ENCODE results near the gene TMEM238.

The TMEM238 gene

DNA sequence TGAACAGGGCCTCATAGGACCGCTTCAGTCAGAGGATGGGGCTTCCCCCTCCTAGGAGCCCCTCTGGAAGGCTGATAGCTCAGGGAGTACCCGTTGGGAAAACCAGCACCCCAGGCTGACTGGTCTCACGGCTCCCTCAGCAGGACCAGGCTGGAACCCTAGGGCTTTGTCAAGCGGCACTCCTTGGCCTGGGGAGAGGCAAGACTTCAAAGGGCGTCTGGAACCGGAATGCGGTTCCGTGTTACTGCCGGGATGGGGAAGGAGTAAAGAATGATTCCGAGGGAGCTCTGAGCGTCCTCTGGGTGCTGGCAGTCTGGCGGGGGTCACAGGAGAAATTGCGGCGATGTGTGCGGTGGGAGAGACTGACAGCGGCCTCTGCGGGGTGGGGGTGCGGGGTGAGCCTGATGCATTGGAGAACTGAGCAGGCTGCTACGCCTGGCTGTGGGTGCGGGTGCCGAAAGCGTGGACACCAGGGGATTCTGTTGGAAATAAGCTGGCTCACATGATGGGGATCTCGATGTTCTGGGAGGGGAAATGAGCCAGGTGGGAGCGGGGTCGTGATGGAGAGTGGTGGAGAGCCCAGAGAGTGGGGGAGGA is 31.4 kb downstream of the TMEM238 start:
- H3K4me3 ChIP-seq (ENCODE audit: low read depth, low read length) = no peak overlapping the region
- TF ChIP-seq, protein P1, sequence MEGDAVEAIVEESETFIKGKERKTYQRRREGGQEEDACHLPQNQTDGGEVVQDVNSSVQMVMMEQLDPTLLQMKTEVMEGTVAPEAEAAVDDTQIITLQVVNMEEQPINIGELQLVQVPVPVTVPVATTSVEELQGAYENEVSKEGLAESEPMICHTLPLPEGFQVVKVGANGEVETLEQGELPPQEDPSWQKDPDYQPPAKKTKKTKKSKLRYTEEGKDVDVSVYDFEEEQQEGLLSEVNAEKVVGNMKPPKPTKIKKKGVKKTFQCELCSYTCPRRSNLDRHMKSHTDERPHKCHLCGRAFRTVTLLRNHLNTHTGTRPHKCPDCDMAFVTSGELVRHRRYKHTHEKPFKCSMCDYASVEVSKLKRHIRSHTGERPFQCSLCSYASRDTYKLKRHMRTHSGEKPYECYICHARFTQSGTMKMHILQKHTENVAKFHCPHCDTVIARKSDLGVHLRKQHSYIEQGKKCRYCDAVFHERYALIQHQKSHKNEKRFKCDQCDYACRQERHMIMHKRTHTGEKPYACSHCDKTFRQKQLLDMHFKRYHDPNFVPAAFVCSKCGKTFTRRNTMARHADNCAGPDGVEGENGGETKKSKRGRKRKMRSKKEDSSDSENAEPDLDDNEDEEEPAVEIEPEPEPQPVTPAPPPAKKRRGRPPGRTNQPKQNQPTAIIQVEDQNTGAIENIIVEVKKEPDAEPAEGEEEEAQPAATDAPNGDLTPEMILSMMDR (IDR thresholded peaks at IDR 0.05; ENCODE audit: low read depth, low read length) = no peak

DNA sequence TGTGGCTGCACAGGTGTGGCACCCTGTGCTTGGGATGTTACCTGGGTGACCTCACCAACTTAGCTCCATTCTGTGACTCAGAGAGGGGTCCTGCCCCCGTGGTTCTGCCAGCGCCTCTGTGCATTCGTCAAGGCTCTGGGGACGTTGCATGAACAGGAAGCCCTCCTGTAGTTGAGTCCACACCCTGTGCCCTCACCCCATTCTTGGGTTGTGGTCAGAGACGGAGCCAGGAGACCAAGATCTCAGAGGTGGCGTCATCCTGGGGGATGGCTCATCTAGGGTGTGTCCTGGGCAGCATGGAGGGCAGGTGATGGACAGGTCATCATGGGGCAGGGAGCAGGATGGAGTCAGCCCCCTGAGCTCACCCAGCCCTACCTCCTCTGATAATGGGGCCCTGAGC is 32.1 kb downstream of the TMEM238 start:
- TF ChIP-seq, protein P1 (IDR thresholded peaks at IDR 0.05; ENCODE audit: low read depth, low read length) = no peak
- no peak overlapping the region for H3K4me3 ChIP-seq (ENCODE audit: low read depth, low read length)

DNA sequence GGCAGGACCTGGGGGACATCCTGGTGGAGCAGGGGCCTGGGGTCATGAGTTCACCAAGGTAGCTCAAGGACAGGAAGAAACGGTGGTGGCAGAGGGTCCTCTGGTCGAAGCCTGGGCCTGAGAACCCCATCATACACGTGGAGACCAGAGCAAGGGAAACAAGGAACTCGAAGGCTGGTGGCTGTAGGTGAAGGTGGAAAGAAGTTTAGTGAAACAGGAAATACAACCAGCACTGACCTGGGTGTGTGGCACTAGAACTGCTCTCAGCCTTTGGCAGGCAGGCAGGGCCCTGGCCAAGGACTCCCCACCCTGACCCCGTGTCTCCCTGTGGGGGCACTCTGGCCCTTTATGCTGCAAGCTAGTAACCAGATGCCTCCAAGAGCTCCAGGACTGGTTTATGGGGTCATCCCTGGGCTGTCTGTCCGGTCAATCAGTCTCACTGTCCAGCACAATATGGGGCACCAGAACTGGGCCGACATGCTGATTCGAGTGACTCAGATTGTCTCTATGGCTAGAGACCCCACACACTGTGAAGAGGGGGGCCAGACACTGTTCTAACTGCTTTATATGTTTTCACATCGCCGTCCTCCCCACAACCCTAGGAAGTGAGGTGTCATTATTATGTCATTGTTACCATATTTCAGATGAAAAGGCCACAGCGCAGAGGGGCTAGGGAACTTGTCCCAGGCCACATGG is 33.3 kb downstream of the TMEM238 start:
- H3K4me3 ChIP-seq (ENCODE audit: low read depth, low read length) = no peak overlapping the region
- TF ChIP-seq, protein P1 (IDR thresholded peaks at IDR 0.05; ENCODE audit: low read depth, low read length) = no peak

DNA sequence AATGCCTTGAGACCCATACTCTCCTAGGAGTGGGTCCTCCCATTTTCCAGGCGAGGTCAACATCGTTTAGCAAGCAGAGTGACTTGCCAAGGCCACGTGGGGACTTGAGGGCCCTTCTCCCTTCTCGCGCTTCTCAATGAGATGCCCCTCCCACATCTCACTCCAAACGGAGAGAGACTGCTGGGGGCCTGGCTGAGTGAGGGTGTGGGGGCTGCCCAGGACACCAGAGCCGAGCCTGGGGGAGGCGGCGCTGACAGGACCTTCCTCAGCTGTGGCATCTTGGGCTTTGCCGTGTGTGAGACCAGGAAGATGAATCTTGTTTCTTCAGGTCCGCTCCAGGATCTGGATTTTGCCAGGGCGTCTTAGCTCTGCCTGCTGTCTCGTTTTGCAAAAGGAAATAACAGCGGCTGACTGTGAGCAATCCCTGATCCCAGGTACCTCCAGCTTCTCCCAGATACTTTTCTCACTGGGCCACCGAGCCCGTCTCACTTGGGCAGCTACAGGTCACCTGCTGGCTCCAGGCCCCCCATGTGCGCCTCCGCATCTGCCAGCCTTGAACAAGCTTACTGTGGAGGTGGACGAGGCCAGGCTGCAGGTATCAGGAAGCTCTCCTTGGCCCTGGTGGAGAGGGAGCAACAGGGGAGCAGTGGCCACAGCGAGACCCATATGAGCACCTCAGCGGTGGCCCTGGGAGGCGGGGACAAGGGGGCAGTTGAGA is 35.6 kb downstream of the TMEM238 start:
- TF ChIP-seq, protein P1 (IDR thresholded peaks at IDR 0.05; ENCODE audit: low read depth, low read length) = no peak
- H3K4me3 ChIP-seq (ENCODE audit: low read depth, low read length) = no peak overlapping the region

DNA sequence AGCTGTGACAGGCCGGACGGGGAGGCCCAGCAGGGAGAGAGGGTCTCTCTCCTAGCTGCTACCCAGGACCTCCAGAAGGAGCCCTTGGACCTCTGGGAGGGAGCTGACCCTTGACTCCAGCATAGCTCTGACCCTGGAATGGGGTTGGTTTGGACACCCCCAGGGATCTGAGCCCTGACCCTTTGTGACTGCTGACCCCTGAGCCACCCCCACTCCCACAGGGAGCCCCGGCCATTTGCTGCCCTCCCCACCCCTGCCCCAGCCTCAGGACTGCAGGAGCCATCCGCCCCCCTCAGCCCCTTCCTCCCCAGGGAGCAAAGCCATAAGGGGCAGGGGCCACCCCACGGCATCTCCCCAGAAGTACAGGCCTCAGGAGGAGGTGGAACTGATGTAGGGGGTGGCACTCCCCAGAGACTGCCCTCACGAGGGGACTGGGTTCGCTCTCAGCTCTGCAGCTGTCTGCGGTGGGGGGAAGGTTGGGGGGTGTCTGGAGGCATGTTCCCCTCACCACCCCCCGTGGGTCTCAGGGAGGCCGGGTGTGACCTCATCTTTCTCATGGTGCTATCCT is 36.6 kb downstream of the TMEM238 start:
- TF ChIP-seq, protein P1 (IDR thresholded peaks at IDR 0.05; ENCODE audit: low read depth, low read length) = no peak

DNA sequence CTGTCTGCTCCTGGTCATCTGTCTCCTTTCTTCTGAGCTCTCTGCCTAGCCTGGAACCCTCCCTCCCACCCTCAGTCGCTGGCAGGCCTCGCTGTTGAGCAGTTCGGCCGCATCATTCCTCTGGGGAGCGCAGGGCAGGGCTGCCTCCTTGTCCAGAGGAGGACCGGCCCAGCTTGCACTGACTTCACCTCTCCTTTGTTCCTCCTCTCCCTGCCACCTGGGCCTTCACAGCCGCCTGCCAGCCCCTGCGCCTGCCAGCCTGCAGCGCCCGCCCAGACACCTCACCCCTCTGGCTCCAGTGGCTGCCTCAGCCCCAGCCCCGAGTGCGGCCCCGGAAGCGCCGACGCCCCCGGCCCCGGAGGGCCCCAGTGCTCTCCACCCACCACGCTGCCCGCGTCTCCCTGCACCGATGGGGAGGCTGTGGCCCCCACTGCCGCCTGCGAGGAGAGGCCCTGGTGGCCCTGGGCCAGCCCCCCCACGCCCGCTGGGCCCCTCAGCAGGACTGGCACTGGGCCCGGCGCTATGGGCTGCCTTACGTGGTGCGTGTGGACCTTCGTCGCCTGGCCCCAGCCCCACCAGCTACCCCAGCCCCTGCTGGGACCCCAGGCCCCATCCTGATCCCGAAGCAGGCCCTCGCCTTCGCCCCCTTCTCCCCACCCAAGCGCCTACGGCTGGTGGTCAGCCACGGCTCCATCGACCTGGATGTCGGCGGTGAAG is 37.2 kb downstream of the TMEM238 start:
- no peak overlapping the region for H3K4me3 ChIP-seq (ENCODE audit: low read depth, low read length)

More for the DNA sequence above, 36.6 kb downstream of the TMEM238 start:
- H3K4me3 ChIP-seq (ENCODE audit: low read depth, low read length) = no peak overlapping the region

More for the DNA sequence above, 37.2 kb downstream of the TMEM238 start:
- TF ChIP-seq, protein P1 (IDR thresholded peaks at IDR 0.05; ENCODE audit: low read depth, low read length) = no peak

Data from WI38 (cell line).